GM19372 (cell line): ENCODE measurements around the gene PLEK.

Experiments
- ATAC-seq: cut with Tn5 transposase; IDR thresholded peaks from one replicate; pipeline ENCODE4 v1.9.1; 2021; ENCODE audit warnings: mild to moderate bottlenecking, low read depth, moderate library complexity; ENCODE audit not compliant: unreplicated experiment

Gene PLEK

DNA sequence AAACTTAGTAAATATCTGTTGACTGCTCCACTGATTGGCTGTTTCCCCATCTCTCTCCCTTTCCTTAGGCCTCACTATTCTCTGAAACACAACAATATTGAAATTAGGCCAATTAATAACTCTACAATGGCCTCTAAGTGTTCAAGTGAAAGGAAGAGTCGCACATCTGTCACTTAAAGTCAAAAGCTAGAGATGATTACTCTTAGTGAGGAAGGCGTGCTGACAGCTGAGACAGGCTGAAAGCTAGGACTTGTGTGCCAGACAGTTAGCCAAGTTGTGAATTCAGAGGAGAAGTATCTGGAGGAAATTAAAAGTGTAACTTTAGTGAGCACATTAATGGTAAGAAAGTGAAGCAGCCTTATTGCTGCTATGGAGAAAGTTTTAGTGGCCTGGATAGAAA, 48.4 kb downstream of the PLEK start:
- ATAC-seq: no peak

DNA sequence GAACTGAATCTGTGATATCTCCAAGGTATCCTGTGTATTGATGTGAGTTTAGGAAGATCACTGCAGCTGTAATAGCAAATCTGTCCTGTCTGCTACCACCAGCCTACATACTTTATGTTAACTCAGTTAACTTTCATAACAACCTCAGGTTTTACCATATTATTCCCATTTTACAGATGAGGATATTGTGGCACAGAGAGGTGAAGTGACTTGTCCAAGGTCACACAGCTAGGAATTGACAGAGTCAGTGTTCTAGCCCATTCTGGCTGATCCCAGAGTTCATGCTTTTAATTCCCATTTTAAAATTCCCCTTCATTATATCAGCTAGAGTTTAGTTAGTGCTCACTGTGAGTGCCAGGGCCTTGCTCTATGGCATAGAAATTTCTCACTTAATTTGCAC, 49.4 kb downstream of the PLEK start:
- no peak for ATAC-seq

DNA sequence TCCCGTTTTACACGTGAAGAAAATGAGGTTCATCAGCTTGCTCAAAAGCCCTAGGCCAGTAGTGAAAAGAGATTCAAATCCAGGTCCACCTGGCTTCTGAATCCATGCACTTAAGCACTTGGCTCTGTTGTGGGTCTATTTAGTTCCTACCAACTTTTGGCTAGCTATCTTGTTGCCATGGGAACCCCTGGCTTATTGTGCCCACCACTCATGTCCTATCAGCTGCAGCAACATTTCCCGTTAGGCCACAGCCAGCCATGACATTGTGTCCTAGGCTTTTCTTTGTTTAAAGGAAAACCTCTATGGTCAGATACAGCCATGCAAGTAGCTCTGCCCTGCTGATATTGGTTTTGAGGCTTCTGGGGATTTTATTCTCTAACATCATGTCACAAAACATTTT, 49.8 kb downstream of the PLEK start:
- ATAC-seq: no peak

DNA sequence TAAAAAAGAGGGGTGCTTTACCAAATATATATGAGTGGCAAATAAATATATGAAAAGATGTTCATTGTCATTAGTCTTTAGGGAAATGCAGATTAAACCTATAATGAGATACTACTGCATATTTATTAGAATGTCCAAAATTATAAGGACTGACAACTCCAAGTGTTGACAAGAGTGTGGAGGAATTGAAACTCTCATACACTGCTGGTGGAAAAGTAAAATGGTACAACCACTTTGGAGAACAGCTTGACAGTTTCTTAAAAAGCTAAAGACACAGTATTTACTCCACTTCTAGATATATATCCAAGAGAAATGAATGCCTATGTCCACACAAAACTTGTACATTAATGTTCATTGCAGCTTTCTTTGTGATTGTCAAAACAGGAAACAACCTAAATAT, 50.4 kb downstream of the PLEK start:
- no peak for ATAC-seq

DNA sequence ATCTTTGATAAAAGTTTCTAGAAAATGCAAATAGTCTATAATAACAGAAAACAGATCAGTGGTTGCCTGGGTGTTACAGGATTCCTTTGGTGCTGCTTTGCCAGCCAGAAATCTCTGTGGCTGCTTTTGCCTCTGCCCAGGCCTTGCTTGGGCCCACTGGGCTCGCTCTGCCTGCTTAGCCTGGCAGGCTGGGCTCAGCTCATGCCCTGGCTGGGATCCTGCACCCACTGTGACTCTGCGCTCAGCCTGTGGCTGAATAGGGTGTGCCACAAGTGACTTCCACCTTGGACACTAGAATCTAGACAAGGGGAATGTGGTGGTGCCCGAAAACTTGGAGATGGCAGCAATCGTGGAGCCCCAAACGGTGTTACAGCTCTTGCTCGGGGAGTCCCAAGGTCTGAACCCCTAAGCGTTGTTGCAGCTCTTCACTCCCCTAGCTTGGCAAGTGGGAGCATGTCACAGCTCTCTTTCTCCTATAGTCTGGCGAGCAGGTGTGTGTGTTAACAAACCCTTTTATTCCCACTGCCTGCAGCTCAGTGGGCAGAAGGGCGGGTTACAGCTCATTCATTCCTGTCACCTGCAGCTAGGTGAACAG, 51.1 kb downstream of the PLEK start:
- ATAC-seq: no peak

DNA sequence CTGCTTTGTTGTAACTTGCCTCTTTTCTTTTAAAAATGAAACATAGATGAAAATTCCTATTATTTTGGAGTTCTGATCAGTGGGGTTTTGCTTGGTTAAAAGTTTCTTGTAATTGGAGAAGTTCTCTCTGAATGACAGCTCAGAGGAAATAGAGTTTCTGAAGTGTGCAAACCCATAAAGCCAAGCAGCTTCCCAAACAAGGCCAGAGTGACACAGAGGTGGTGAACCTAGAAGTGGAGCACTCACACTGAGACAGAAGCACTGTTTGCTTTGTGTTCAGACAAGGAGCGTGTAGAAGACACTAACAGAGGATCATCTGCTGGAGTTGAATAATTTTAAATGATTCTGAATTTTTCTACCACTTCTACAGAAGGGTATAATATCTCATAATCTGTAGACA, 52.8 kb downstream of the PLEK start:
- no peak for ATAC-seq

DNA sequence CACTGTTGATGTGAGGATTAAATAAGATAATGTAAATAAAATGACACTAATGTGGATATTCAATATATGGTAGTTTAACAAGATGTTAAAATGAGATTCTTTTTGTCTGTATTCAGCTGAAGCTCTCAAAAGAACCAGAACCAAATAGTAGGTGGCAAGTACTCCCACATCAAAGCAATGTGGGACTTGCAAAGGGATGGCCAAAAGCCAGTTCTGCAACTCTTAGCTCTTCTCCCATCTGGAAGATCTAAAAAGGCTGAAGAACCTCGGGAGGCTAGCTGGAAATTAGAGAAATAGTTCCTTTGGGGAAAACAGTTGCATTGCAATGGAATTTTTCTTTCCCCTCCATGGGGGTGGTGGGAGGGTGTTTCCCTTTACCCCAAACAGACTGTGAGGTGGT, 53.3 kb downstream of the PLEK start:
- no peak for ATAC-seq

DNA sequence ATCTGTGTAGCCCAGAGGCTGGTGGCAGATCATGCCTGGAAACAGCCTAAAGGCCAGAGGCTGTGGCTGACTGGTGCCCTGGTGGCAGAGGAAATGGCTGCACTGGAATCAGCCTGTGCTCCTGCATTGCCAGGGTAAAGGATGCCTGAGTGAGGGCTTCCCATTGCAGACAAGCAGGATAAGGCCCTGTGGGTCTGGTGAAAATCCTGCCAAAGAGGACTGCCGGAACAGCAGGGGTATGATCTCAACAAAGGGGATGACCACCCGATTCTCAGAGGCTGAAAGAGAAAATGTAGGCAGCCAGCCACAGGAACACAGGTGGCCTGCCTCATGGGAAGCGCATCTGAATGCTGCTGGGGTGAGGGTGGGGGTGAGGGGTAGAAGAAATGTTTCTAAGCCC, 53.8 kb downstream of the PLEK start:
- no peak for ATAC-seq

DNA sequence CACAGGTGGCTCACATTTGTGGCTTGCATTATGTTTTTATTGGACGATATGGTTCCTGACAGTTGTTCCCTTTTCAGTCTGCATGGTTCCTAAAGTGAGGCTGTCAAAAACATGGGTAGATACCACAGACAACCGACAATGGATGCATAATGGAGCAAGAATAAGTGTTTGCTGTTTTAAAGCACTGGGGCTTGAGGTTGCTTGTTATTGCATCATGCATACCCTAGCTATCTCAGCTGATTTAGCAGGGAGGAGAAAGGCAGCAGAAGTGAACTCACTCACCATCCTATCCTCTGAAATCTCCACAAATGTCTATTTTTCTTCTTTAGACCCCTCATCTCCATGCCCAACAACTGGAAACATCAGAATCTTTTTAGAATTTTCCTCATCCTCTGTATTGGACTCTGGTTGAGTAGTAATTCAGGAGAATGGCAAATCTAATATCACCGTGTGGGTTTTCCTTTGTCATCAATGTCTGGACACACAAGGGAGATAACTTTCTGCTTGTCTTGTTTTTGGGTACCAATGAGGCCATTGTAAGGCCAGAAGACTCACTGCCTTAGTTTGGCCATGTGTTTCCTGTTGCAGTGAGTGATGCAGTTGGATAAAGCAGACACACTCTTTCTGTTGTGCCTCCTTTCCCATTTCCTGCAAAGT, 55.3 kb downstream of the PLEK start:
- no peak for ATAC-seq

DNA sequence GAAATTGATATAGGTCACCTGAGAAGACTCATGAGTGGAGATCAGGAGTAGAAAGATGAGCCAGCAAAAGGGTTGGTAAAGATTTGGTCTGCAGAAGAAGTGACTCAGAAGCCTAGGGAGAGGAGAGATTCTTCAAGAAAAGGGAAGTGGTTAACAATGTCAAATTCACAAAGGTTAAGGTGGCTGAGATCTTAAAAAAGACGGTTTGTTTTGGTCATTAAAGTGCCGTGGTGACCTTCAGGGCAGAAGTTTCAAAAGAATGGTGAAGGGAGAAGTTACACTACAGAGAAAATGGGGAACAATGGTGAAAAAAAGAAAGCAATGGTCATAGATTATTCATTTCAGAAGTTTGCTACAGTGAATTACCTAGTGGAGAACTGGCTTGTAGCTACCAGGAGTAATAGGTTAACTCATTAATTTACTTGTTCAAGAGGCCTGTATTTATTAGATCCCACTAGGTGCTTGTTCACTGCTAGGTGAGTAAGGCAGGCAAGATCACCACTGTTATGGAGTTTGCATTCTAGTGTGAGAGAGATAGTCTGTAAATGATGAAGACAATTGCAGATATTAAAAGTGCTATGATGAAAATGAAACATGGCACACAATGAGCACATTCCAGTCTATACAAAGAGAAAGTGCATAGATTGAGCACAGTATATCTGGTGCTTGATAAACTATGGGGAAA, 59.0 kb downstream of the PLEK start:
- peak; percentile 82 for ATAC-seq

DNA sequence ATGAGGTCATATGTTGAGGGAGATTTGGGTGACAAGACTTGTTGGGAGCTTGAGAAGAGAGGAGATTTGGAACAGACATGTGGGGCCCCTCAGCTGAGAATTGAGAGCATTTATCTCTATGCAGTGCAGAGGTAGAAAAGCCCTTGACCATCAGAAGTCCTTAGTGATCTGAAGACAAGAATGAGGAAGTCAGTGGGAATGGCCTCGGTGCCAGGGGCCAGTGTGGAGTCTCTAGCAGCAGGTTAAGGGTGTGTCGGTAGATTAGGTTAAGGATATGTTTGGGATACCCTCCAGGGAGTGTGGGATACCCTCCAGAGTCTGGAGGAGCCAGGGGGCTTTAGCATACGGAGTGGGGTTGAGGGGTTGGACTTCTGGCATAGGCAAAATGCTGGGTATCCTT, 60.4 kb downstream of the PLEK start:
- no peak for ATAC-seq

DNA sequence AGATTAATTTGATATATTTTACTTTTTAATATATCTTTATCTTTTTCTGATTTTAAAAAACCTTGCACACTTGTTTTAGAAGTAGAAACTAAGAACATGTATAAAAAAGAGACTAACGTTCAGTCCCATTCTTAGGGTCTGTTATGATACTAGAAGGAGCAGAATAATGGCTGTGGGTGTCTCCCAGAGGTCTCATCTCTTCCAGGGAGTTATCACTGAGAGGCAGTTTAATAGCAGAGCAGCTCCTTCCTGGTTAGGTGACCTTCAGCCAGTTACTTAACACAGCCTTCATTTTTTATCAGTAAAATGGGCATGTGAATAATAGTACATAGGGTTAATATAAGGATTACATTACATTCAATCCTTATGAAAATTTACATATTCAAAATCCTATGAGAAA, 61.4 kb downstream of the PLEK start:
- ATAC-seq: no peak

DNA sequence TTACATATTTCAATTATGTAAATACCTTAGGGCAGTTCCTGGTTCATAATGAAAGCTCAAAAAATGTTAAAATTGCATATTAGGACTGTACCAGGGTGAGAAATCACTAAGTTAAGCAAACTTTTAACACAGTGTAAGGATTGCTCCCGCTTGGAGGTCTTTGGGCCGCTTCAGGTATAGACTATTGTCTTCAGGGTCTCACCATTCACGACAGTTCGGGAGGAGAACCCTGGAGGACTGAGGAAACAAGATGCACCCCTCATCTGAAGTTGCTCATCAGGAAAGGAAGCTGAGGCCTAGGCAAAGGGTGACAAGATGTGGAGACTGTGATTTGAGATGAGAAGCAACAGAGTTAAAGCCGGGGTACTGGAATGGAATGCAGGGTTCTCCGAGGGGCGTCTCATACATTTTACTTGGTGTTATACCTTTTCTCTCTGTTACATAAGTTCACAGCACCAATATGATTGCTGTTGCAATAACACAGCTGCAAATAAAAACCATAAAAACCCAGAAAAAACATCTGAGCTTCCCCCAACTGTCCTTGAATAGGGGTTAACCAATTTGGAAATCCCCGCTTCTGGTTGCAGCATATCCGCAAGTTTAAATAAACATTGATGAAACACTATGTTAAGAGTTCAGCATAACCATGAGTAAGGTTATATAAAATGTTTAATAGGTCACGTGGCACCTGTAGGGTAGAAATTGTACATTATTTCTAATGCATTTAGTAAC, 61.9 kb downstream of the PLEK start:
- ATAC-seq: no peak

DNA sequence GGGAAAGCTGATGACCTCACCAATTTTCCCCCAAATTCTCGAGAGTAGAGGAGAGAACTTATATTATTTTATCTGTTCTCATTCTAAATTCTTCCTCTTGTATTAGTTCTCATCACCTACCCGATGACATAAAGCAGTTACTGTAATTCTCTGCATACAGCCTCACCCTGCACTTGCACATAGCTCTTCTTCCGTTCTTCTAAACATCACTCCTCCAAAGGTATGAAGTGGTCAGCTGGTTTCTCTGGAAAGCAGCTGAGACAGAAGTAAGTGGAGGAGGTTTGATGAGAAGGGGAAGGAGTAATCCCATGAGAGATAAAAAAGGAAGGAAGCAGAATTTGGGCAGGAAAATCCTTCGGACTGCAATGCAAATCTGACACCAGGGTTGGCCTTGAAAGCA, 63.0 kb downstream of the PLEK start:
- no peak for ATAC-seq

DNA sequence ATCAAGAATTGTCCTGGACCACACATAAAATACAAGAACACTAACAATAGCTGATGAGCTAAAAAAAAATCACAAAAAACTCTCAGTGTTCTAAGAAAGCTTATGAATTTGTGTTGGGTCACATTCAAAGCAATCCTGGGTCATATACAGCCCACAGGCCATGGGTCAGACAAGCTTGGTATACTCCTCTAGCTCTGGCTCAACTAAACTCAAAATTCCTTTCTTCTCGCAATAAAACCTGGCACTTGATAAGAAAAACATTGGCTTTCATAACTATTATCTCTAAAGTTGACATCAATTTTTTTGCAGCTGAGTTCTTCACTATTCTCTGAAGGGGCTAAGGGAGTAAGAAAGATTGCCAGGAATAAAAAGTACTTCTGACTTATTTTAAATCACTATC, 63.7 kb downstream of the PLEK start:
- no peak for ATAC-seq

DNA sequence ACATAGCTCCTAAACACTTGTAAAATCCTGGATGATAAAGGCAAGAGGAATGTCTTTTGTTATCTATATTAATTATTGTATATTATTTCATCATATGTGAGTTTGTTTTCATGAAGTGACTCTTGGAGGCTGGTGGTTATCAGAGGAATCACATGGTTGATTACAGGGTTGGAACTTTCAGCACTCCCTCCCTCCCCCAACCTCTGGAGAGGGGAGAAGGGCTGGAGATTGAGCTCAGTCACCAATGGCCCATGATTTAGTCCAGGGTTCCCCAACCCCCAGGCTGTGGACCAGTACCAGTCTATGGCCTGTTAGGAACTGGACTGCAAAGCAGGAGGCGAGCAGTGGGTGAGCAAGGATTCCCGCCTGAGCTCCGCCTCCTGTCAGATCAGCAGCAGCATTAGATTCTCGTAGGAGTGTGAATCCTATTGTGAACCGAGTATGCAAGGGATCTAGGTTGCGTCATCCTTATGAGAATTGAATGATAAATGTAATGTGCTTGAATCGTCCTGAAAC, 64.3 kb downstream of the PLEK start:
- no peak for ATAC-seq

DNA sequence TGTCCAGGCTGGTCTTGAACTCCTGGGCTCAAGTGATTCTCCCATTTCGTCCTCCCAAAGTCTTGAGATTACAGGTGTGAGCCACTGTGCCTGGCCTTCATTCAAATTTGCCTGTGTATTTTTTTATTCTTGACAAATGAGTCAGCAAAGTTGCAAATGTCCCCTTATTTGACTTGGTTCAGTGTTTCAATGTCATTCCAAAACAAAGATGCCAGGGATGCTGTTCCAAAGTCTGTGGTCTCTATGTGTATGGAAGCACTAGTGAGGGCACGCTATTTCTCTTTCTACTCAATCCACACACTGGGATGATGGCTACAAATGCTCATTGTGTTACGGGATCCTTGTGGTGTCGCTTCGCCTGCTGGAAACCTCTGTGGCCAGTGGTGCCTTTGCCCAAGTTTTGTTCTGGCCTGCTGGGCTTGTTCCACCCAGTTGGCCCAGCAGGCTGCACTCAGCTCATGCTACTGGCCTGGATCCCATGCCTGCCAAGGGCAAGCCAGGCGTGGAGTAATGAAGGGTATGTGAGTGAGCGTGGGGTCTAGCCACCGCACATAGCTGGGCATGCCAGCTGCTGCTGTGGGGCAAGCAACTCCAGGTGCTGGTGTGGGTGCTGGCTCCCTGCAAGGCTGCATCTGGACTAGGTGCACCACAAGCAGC, 66.4 kb downstream of the PLEK start:
- no peak for ATAC-seq

DNA sequence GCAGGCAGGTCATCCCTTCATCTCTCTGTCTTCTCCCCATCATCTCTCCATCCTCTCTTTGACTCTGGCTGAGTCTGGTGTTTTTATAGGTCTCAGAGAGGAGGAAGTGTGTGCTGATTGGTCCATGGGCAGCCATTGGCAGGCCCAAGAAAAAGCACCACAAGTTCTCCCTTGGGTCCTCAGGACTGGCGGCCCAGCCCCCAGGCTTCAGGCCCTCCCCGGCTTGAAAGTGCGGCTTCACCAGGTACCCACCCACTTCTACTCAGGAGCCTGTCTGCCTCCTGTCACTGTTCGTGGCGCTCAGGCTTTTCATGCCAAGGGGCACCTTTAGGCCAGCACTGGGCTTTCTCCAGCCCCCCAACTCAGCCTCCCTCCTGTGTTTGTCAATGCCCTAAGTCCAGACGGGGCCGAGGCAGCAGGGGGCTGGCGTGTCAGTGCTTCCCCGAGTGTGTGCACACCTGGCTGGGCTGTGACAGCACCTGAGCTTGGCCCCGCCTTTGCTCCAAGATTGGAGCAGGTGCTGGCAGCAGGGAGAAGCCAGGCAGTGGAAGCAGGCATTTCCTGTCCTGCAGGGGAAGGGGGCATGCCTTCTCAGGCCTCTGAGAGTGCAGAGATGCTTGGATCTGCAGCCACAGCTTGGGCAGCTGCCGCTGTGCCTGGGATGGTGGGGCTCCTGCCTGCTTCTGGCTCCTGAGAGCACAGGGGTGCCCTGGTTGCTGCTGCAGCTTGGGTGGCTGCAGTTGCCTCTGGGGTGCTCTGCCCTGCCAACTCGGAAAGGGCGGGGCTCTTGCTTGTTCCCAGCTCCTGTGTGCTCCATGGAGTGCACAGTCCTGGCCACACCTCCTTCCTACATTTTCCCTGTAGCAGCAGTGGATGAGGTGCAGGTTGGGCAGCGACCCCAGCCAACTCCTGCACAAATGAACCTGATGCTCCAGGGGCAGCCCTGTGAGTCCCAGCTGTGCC, 67.9 kb downstream of the PLEK start:
- no peak for ATAC-seq

DNA sequence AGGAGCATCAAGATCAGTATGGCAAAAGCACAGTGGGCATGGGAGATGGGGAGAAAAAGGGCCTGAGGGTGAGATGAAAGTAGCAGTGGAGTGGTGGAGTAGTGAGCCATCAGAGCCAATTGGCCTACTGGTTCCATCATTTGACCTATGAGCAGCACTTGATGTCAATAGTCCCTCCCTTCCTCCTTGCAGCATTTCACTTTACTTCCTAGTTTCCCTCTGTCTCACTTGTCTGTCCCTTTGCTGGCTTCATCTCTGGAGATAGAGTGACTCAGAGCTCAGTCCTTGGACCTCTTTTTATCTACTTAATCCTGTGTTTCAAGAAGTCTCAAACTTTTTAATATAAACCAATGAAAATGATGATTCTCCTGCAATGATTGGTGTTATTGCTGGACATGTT, 69.9 kb downstream of the PLEK start:
- no peak for ATAC-seq

DNA sequence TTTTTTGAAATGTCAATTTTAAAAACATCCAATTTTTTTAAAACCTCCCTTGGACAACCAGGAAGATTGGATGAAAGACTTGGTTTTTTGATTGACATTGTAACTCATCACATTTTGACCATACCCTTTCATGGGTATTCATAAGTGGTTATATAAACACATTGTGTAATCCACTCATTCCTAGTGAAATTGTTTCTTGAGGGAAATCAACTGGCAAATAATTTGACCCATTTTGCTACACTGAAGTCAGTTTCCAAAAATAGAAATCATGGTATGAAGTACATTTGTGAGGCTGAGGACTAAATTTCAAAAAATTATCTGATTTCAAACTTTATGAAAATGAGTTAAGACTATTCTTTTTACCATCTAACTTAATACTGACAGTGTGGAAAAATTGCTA, 70.5 kb downstream of the PLEK start:
- ATAC-seq: no peak
